IPS DF 6.9 (cell line): ENCODE results near the gene D2HGDH.

Experiments
- DNase-seq: peaks from one replicate; pipeline ENCODE4 v3.0.0-alpha.2; 2013; ENCODE audit warnings: low read depth, low spot score
- H3K27ac ChIP-seq: one replicate; pipeline ENCODE4 v1.5.1; 2013; ENCODE audit warnings: low read length, control low read depth
- H3K27me3 ChIP-seq: 2 replicates; pipeline ENCODE4 v1.6.1; 2013; ENCODE audit warnings: mild to moderate bottlenecking, low read length; ENCODE audit not compliant: control insufficient read depth, insufficient read depth
- H3K36me3 ChIP-seq: 2 replicates; pipeline ENCODE4 v1.6.1; 2013; ENCODE audit warnings: low read length; ENCODE audit not compliant: control insufficient read depth, insufficient read depth
- H3K4me1 ChIP-seq: 2 replicates; pipeline ENCODE4 v1.6.1; 2013; ENCODE audit warnings: low read length; ENCODE audit not compliant: control insufficient read depth, insufficient read depth
- H3K4me3 ChIP-seq: 2 replicates; pipeline ENCODE4 v1.5.1; 2013; ENCODE audit warnings: mild to moderate bottlenecking, low read length
- H3K9me3 ChIP-seq: 2 replicates; pipeline ENCODE4 v1.6.1; 2013; ENCODE audit warnings: low read length, inconsistent platforms; ENCODE audit not compliant: control insufficient read depth, insufficient read depth
- WGBS: extraction: QIAGEN DNeasy Blood & Tissue Kit; methylation state at CpG from one replicate; pipeline ENCODE4 v1.1.7; 2013; ENCODE audit warnings: mixed read lengths, missing lambda C conversion rate; ENCODE audit not compliant: insufficient read length, insufficient coverage; 5-methylcytosine and 5-hydroxymethylcytosine counted together

The D2HGDH gene

DNA sequence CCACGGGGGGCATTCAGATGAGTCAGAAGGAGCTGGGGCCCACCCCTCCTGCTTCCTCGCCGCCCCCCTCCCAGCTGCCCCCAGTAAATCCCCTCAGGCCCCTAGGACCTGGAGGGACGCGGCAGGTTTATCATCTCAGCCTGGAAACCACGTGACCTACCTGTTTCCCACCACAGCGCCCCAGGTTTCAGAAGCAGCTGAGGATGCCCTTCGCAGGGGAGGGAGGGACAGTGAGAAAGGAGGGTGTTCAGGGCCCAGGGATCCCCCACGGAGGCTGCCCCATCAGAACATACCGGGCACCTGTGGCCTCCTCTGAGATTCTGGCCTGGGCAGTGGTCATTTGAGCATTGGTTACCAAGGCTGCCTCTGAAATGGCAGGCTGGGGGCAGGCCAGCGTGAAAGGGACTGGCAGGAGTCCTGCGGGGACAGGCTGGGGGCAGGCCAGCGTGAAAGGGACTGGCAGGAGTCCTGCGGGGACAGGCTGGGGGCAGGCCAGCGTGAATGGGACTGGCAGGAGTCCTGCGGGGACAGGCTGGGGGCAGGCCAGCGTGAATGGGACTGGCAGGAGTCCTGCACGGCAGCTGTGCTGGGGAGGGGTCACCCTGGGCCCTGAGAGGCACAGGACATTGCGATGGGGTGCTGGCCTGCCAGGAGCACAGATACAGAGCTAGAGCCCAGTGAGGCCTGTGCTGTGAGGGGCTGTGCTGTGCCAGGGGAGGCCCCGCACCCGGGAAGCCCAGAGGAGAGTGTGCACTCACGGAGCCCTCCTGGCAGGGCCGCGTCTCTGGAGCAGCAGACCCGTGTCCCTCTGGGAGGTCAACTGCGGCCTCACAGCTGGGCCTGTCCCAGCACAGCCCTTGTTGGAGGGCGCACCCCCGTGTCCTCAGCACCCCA is 76.1 kb downstream of the D2HGDH start:
- WGBS, result no CpG with 5 or more reads among the region's 28 CpGs
- Histone ChIP-seq H3K9me3 (no peaks in the 10 kb centered on the region), H3K4me1 (0 out of 2 replicates have a peak, but pooled peaks cover 4% of the 10 kb centered on the region), H3K4me3 (no peak overlapping the region), H3K27me3 (no peaks in the 10 kb centered on the region), H3K36me3 (no peaks in the 10 kb centered on the region; the same call in 1 of the 2 replicates), H3K27ac (no peak overlapping the region)
- DNase-seq, result no peak

DNA sequence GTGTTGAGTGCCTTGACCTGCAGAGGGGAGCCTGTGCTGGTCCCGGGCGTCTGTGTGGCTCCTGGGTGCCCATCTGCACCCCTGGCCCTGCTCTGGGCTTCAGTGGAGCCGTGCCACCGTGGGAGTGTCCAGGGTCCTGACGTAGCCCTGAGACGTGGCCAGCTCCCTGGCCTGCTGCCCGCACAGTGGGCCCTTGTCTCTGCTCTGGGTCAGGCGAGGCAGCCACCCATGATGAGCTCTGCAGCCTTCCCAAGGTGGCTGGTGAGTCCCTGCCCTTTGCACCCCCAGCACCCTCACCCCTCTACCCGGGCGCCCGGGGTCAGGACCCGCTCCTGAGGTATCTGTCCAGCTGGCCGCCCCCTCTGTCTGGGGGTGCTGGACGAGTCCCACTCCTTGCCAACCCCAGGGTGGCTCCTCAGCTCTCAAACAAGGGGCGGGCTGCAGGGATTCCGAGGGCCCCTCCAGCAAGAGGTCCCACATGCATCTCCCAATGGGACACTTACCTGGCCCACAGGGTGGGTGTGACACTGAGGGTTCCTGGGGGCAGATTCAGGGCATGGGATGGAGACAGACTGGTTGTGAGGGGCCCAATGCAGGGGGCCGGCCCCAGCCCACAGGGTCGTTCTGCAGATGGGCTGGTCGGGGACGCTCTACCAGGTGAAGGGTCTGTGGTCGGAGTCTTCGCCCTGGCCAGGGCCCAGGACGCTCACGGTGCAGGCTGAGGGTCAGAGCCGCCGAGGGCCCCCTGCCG is 76.9 kb downstream of the D2HGDH start:
- no peaks in the 10 kb centered on the region for H3K9me3 ChIP-seq
- no peak overlapping the region for H3K4me3 ChIP-seq
- no peak overlapping the region for H3K27ac ChIP-seq
- no peak for DNase-seq
- H3K36me3 ChIP-seq, result no peaks in the 10 kb centered on the region; the same call in 1 of the 2 replicates
- H3K27me3 ChIP-seq, result no peaks in the 10 kb centered on the region
- no CpG with 5 or more reads among the region's 27 CpGs for WGBS
- peaks cover 4% of the 10 kb centered on the region; the same call in 1 of the 2 replicates for H3K4me1 ChIP-seq

DNA sequence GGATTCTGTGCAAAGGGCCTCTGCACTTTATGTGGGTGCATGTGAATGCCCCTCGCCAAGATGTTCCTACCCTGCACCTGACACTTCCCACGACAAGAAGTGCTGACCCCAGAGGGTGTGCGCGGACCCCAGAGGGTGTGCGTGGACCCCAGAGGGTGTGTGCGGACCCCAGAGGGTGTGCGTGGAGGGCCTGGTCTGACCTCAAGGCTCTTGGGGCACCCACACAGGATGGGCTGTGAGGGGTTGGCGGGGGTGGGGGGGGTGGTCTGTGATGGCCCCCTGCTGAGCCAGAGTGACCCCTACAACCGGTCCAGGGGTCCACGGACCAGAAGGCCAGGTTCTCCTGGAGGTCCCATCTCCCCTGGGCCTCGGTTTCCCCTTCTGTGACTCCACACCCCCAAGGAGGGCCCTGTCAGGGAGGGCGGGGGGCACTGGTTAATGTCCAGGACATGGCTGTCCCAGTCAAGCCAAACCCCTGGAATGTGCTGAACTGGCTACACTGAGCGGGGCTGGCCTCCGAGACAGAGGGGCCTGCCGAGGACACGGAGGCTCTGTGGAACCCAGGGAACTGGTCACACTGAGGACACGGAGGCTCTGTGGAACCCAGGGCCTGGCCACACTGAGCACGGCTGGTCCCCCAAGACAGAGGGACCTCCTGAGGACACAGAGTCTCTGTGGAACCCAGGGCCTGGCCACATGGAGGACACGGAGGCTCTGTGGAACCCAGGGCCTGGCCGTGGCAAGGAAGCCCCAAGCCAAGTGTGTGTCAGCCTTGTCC is 77.7 kb downstream of the D2HGDH start:
- WGBS, result no CpG with 5 or more reads among the region's 20 CpGs
- no peak for DNase-seq
- no peaks in the 10 kb centered on the region for H3K27me3 ChIP-seq
- peaks cover 4% of the 10 kb centered on the region; the same call in 1 of the 2 replicates for H3K4me1 ChIP-seq
- no peaks in the 10 kb centered on the region; the same call in 1 of the 2 replicates for H3K36me3 ChIP-seq
- no peaks in the 10 kb centered on the region for H3K9me3 ChIP-seq
- no peak overlapping the region for H3K27ac ChIP-seq
- H3K4me3 ChIP-seq, result no peak overlapping the region

DNA sequence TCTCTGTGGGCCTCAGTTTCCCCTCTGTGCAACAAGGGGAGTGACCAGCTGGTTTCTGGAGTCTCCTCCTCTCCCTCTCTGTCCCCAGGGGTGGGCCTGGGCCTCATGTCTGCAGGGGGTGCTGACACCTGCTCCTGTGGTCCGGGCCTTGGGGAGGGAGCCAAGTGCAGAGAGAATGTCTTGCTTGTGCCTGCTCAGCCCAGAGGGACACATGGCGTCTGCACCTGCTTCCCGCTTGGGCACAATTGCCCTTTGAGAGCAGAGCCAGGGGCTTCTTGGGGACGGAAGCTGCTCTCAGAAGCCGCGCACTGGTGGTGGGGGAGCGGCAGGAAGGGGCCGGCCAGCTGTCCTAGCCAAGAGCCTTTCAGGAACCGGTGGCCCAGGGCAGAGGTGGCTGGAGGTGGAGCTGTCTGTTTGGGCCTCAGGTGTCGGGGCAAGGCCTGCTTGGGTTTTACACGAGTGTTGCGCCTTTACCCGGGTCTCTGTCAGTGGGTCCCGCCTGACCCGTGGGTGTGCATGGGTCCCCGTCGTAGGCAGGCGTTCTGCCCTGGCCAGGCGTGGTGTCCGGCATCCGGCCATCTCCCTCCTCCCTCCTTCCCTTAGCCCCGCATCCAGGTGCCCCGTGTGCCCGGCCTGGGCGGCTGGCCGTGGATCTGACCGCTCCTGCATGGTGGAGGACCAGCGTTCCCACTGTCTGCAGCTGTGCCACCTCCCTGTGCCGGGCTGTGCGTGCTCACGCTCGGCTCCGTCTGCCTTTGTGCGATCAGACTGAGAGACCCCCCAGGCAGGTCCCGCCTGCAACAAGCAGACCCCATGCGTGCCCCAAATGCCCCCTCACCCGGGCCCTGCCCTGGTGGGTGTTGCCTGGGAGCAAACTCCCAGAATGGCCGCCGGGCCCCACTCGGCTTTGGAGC is 78.6 kb downstream of the D2HGDH start:
- H3K27ac ChIP-seq, result no peak overlapping the region
- H3K36me3 ChIP-seq, result no peaks in the 10 kb centered on the region; the same call in 1 of the 2 replicates
- H3K9me3 ChIP-seq, result no peaks in the 10 kb centered on the region
- no CpG with 5 or more reads among the region's 40 CpGs for WGBS
- H3K27me3 ChIP-seq, result no peaks in the 10 kb centered on the region
- no peak for DNase-seq
- peaks cover 4% of the 10 kb centered on the region; the same call in 1 of the 2 replicates for H3K4me1 ChIP-seq
- no peak overlapping the region for H3K4me3 ChIP-seq

DNA sequence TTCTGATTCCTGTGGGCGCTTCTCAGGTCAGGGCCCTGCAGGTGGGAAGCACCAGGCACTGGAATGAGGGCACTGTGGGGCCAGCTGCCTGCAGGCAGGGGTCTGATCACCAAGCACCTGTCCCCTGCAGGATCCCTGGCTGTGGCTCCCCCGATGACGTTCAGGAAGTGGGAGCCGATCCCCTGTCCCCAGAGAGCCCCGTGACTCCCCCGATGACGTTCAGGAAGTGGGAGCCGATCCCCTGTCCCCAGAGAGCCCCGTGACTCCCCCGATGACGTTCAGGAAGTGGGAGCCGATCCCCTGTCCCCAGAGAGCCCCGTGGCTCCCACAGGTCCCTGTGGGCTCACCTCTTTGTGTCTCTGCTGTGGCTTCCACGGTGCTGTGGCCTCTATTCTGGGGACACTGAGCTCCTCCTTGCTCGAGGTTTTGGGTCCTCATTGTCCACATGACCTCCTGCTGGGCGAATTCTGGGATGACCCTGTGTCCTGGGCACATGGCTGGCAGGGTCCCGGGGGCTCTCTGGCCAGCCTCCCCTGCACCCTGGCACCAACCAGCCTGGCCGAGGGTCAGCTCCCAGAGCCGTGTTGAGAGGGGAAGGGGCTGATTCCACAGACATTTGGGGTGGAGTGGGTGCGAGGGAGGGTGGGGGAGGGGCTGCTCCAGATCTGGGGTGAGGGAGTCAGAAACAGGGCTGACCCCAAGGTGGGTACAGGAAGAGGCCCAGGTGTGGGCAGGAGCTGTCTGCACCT is 79.4 kb downstream of the D2HGDH start:
- Histone ChIP-seq H3K4me3 (no peak overlapping the region), H3K4me1 (peaks cover 1% of the 10 kb centered on the region; the same call in 1 of the 2 replicates), H3K36me3 (no peaks in the 10 kb centered on the region; the same call in 1 of the 2 replicates), H3K27ac (no peak overlapping the region), H3K27me3 (no peaks in the 10 kb centered on the region), H3K9me3 (no peaks in the 10 kb centered on the region)
- no peak for DNase-seq
- WGBS, result no CpG with 5 or more reads among the region's 20 CpGs

DNA sequence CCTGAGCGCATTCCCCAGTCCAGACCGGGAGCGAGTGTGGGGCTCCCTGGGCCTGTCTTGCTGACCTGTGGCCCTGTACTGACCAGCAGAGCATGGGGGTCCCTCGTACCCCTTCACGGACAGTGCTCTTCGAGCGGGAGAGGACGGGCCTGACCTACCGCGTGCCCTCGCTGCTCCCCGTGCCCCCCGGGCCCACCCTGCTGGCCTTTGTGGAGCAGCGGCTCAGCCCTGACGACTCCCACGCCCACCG is 79.9 kb downstream of the D2HGDH start:
- Histone ChIP-seq H3K27ac (no peak overlapping the region), H3K36me3 (no peaks in the 10 kb centered on the region; the same call in 1 of the 2 replicates), H3K4me1 (no peaks in the 10 kb centered on the region; the same call in 1 of the 2 replicates), H3K27me3 (no peaks in the 10 kb centered on the region), H3K4me3 (no peak overlapping the region), H3K9me3 (no peaks in the 10 kb centered on the region)
- WGBS, result no CpG with 5 or more reads among the region's 17 CpGs
- DNase-seq, result no peak

DNA sequence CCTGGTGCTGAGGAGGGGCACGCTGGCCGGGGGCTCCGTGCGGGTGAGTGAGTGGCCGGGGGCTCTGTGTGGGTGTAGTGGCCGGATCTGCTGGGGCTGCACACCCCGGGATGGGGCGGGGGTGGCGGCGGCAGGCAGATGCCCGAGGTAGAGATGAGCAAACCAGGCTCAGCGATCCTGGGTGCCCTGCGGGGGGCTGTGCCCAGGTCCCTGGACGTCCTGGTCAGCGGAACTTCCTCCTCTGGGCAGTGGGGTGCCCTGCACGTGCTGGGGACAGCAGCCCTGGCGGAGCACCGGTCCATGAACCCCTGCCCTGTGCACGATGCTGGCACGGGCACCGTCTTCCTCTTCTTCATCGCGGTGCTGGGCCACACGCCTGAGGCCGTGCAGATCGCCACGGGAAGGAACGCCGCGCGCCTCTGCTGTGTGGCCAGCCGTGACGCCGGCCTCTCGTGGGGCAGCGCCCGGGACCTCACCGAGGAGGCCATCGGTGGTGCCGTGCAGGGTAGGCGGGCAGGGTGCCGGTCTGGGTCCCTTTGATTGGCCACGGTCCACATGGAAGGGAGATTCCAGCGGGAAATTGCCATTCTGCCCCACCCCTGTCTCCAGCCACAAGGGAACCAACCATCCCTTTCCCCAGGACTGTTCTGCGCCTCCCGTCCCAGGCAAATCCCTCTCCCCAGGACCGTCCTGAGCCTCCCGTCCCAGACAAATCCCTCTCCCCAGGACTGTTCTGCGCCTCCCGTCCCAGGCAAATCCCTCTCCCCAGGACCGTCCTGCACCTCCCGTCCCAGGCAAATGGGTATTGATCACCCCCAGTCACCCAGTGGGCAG is 80.4 kb downstream of the D2HGDH start:
- Histone ChIP-seq H3K4me3 (no peak overlapping the region), H3K27ac (no peak overlapping the region), H3K36me3 (no peaks in the 10 kb centered on the region; the same call in 1 of the 2 replicates), H3K27me3 (no peaks in the 10 kb centered on the region), H3K4me1 (no peaks in the 10 kb centered on the region; the same call in 1 of the 2 replicates), H3K9me3 (no peaks in the 10 kb centered on the region)
- no peak for DNase-seq
- WGBS, result no CpG with 5 or more reads among the region's 52 CpGs

DNA sequence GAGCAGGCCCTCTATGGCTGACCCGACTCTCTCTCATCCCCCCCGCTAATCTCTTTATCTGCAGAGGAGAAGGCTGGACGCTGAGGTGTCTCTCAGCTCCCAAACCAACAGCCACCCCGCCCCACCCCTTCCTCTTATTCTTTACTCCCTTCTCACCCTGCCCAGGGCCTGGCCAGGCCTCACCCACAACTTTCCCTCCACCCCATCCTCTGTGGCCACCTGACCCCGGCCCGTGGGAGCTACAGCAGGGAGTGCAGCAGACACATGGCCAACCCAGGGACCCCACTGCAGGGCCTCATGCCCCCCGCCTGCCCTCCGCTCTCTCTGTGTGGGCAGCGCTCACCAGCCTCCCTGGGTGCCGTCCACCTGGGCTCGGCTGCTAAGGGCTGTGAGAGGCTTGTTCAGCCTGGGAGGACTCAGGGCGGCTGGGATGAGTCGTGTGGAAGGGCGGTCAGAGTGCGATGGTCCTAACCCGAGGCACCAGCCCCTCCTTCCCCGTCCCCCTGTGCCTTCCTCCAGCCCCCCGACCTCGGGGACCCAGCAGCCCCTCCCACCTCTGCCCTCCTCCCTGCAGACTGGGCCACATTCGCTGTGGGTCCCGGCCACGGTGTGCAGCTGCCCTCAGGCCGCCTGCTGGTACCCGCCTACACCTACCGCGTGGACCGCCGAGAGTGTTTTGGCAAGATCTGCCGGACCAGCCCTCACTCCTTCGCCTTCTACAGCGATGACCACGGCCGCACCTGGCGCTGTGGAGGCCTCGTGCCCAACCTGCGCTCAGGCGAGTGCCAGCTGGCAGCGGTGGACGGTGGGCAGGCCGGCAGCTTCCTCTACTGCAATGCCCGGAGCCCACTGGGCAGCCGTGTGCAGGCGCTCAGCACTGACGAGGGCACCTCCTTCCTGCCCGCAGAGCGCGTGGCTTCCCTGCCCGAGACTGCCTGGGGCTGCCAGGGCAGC is 81.3 kb downstream of the D2HGDH start:
- no peak for DNase-seq
- Histone ChIP-seq H3K27me3 (no peaks in the 10 kb centered on the region), H3K9me3 (no peaks in the 10 kb centered on the region), H3K4me1 (no peaks in the 10 kb centered on the region; the same call in 1 of the 2 replicates), H3K27ac (no peak overlapping the region), H3K36me3 (no peaks in the 10 kb centered on the region; the same call in 1 of the 2 replicates), H3K4me3 (no peak overlapping the region)
- WGBS, result no CpG with 5 or more reads among the region's 48 CpGs
